Naive thymus-derived CD4-positive, alpha-beta T cell (primary cell): ENCODE measurements around the gene RMDN3. TPM values are rescaled to one million over a fixed set of nuclear protein-coding genes. Genes with fewer than 3 reads are reported as not detected.

Source experiments
- ATAC-seq: fragments of 150-1000 bp; cut with Tn5 transposase; 2 replicates; pipeline ENCODE4 v1.10.0; 2021; ENCODE audit warnings: mild to moderate bottlenecking, moderate library complexity
- CTCF ChIA-PET: fragments of 350-600 bp; sonication (Branson Sonifier 250); formaldehyde crosslinking; loops from one replicate; lab custom pipeline; 2021; ENCODE audit warnings: antibody characterized with exemption; lab: Charles Lee
- POLR2A ChIA-PET: fragments of 350-600 bp; sonication (Branson Sonifier 250); formaldehyde crosslinking; loops from one replicate; lab custom pipeline; 2021; ENCODE audit warnings: antibody characterized with exemption, inconsistent platforms; lab: Charles Lee
- DNase-seq, 9 donors: peaks; one replicate each; pipeline versions ENCODE4 v3.0.0 to v3.0.0-alpha.2; 2020 to 2022; ENCODE audit warnings: mixed read lengths in 1 of 9
- H3K27ac ChIP-seq: one replicate; pipeline ENCODE4 v1.7.0; 2013; ENCODE audit warnings: mild to moderate bottlenecking, low read depth, low read length, moderate library complexity
- H3K27me3 ChIP-seq, 2 donors: one replicate each; pipeline ENCODE4 v1.7.0; 2013; ENCODE audit warnings: low read length in 2 of 2, mild to moderate bottlenecking in 2 of 2, moderate library complexity in 2 of 2; ENCODE audit not compliant: control insufficient read depth in 2 of 2, insufficient read depth in 2 of 2
- H3K36me3 ChIP-seq, 3 experiments: 1 replicate in 2 of 3; 2 replicates in 1 of 3; pipeline ENCODE4 v1.7.0; 2013; ENCODE audit warnings: low read length in 3 of 3, mild to moderate bottlenecking in 3 of 3, moderate library complexity in 1 of 3; ENCODE audit not compliant: insufficient read depth in 3 of 3, control insufficient read depth in 2 of 3
- H3K4me1 ChIP-seq, 2 donors: one replicate each; pipeline ENCODE4 v1.7.0; 2013; ENCODE audit warnings: low read length in 2 of 2, mild to moderate bottlenecking in 2 of 2, moderate library complexity in 1 of 2; ENCODE audit not compliant: control insufficient read depth in 2 of 2, insufficient read depth in 2 of 2
- H3K4me3 ChIP-seq: 2 replicates; pipeline ENCODE4 v1.7.0; 2013; ENCODE audit warnings: mild to moderate bottlenecking, low read length
- H3K9me3 ChIP-seq, 3 experiments: 1 replicate in 2 of 3; 2 replicates in 1 of 3; pipeline ENCODE4 v1.7.0; 2013; ENCODE audit warnings: low read length in 3 of 3; ENCODE audit not compliant: control insufficient read depth in 2 of 3
- H3K27ac Mint-ChIP-seq, 9 donors: one replicate each; pipeline ENCODE4 v1.8.0; 2020 to 2022; ENCODE audit warnings: mixed read lengths in 9 of 9, mild to moderate bottlenecking in 8 of 9, moderate library complexity in 5 of 9, inconsistent platforms in 2 of 9
- H3K27me3 Mint-ChIP-seq, 5 donors: one replicate each; pipeline ENCODE4 v1.8.0; 2021 to 2022; ENCODE audit warnings: mixed read lengths in 5 of 5, mild to moderate bottlenecking in 1 of 5
- H3K36me3 Mint-ChIP-seq, 5 donors: one replicate each; pipeline ENCODE4 v1.8.0; 2020 to 2022; ENCODE audit warnings: mixed read lengths in 5 of 5, mild to moderate bottlenecking in 3 of 5, inconsistent platforms in 1 of 5
- H3K4me1 Mint-ChIP-seq, 7 donors: one replicate each; pipeline ENCODE4 v1.8.0; 2020 to 2022; ENCODE audit warnings: mixed read lengths in 7 of 7, mild to moderate bottlenecking in 3 of 7, inconsistent platforms in 1 of 7
- H3K4me3 Mint-ChIP-seq, 10 donors: one replicate each; pipeline ENCODE4 v1.8.0; 2020 to 2022; ENCODE audit warnings: mild to moderate bottlenecking in 10 of 10, mixed read lengths in 10 of 10, moderate library complexity in 6 of 10, inconsistent platforms in 2 of 10
- H3K9me3 Mint-ChIP-seq, 11 donors: one replicate each; pipeline ENCODE4 v1.8.0; 2020 to 2022; ENCODE audit warnings: mixed read lengths in 11 of 11, mild to moderate bottlenecking in 4 of 11, inconsistent platforms in 1 of 11, moderate library complexity in 1 of 11
- intact Hi-C, 2 donors: fragments of 100-400 bp; cut with micrococcal nuclease; formaldehyde crosslinking; loops; one replicate each; pipeline ENCODE4 v1.15.1; 2023
- polyA plus RNA-seq, 2 donors: library from polyadenylated mRNA; unstranded; fragments of 300-500 nt; fragmentation: Illumina TruSeq; gene quantifications; one replicate each; pipeline ENCODE4 v1.2.3, GENCODE V29; 2021
- total RNA-seq, 6 experiments: library from RNA in 5 of 6; stranded (reverse) in 5 of 6; gene quantifications; 1 replicate in 5 of 6; 2 replicates in 1 of 6; pipeline ENCODE4 v1.2.3 and lab custom pipeline; 2021 to 2026

Gene RMDN3
- total and polyA plus RNA-seq, 7 experiments from 2014 or later: 15.7 to 44.0 (median 21.6) TPM

GRCh38 chr15:40770147-40770721 lies 15.2 kb upstream of the RMDN3 start:
- Histone ChIP-seq H3K27ac (peak overlapping the region; percentile 59), H3K27me3 (no peaks in the 10 kb centered on the region), H3K4me3 (no peak overlapping the region), H3K4me1 (peaks cover 3 to 20% of the 10 kb centered on the region in 2 donors), H3K9me3 (no peaks in the 10 kb centered on the region), H3K36me3 (peaks cover 0 to 52% (median 8%) of the 10 kb centered on the region in 3 experiments)
- Mint-ChIP-seq H3K36me3 (peaks cover 0 to 16% (median 8%) of the 10 kb centered on the region in 5 donors), H3K27me3 (no peaks in the 10 kb centered on the region), H3K4me1 (peaks cover 22 to 39% (median 28%) of the 10 kb centered on the region in 7 donors), H3K4me3 (peak overlapping the region in 8 of 10 donors; percentile 29 to 73 (median 58)), H3K9me3 (no peaks in the 10 kb centered on the region), H3K27ac (peak overlapping the region; percentile 80 to 93 (median 88))
- no peak for DNase-seq
- CTCF ChIA-PET: interaction anchor here (0.7 to 2.1 kb wide), 3 partner anchors 12 to 26 kb away, joined by 3 to 10 read pairs (median 6); no protein-coding TSS in a partner anchor
- POLR2A ChIA-PET: interaction anchor here (2.7 kb wide), 1 partner anchor 75 kb away, joined by 13 read pairs; the partner anchor contains the start of gene RAD51
- no peak for ATAC-seq
- intact Hi-C loops: no loop called here

GRCh38 chr15:40769274-40770146 lies 14.5 kb upstream of the RMDN3 start, which contains the start of gene C15orf62:
C15orf62 (plus strand) TSS chr15:40769980; CDS start chr15:40770496, 516 bp downstream.
- DNase-seq (peak in 7 of 9 donors; percentile 33 to 71 (median 45)), ATAC-seq (peak; percentile 58)
- ChIA-PET POLR2A (interaction anchor here (1.1 to 2.7 kb wide), 3 partner anchors 12 to 75 kb away, joined by 3 to 13 read pairs (median 4); partner anchors contain the start of genes RAD51 and RMDN3), CTCF (interaction anchor here (0.8 to 1.5 kb wide), 2 partner anchors 13 kb away, joined by 3 to 6 read pairs; no protein-coding TSS in a partner anchor)
- H3K36me3 Mint-ChIP-seq: peaks cover 0 to 11% (median 3%) of the 10 kb centered on the region in 5 donors
- H3K27me3 Mint-ChIP-seq: no peaks in the 10 kb centered on the region
- H3K9me3 Mint-ChIP-seq: no peaks in the 10 kb centered on the region
- peak within 1 kb of the TSS; percentile 59 for H3K27ac ChIP-seq
- H3K4me3 ChIP-seq: no peak within 1 kb of the TSS
- intact Hi-C loops: loop anchor here (2.0 to 5.0 kb wide), 2 partner anchors 15 to 177 kb away; partner anchors contain the start of genes KNL1 (in 1 of the 2) and RMDN3 (in 1 of the 2)
- peaks cover 10 to 27% of the 10 kb centered on the region in 2 donors for H3K4me1 ChIP-seq
- H3K27ac Mint-ChIP-seq: peak within 1 kb of the TSS; percentile 80 to 93 (median 88)
- H3K36me3 ChIP-seq: peaks cover 0 to 45% (median 2%) of the 10 kb centered on the region in 3 experiments
- H3K9me3 ChIP-seq: no peaks in the 10 kb centered on the region
- peak within 1 kb of the TSS; percentile 42 to 73 (median 62) for H3K4me3 Mint-ChIP-seq
- H3K4me1 Mint-ChIP-seq: peaks cover 24 to 46% (median 36%) of the 10 kb centered on the region in 7 donors
- H3K27me3 ChIP-seq: no peaks in the 10 kb centered on the region

GRCh38 chr15:40768521-40769273 lies 13.6 kb upstream of the RMDN3 start:
- Histone ChIP-seq H3K27ac (peak overlapping the region; percentile 59), H3K9me3 (no peaks in the 10 kb centered on the region), H3K4me1 (peaks cover 11 to 29% of the 10 kb centered on the region in 2 donors), H3K4me3 (no peak overlapping the region), H3K36me3 (peaks cover 0 to 40% (median 0%) of the 10 kb centered on the region in 3 experiments), H3K27me3 (no peaks in the 10 kb centered on the region)
- ATAC-seq (no peak), DNase-seq (no peak)
- CTCF ChIA-PET: interaction anchor here (1.5 kb wide), 1 partner anchor 14 kb away, joined by 6 read pairs; no protein-coding TSS in a partner anchor
- H3K4me1 Mint-ChIP-seq: peaks cover 24 to 48% (median 39%) of the 10 kb centered on the region in 7 donors
- peak overlapping the region in 8 of 10 donors; percentile 23 to 73 (median 58) for H3K4me3 Mint-ChIP-seq
- POLR2A ChIA-PET: interaction anchor here (1.1 to 2.7 kb wide), 3 partner anchors 11 to 74 kb away, joined by 3 to 13 read pairs (median 4); partner anchors contain the start of genes RAD51 and RMDN3
- intact Hi-C loops: loop anchor here (2.0 to 5.0 kb wide), 2 partner anchors 14 to 176 kb away; partner anchors contain the start of genes KNL1 (in 1 of the 2) and RMDN3 (in 1 of the 2)
- H3K9me3 Mint-ChIP-seq: no peaks in the 10 kb centered on the region
- peaks cover 0 to 7% (median 0%) of the 10 kb centered on the region in 5 donors for H3K36me3 Mint-ChIP-seq
- H3K27ac Mint-ChIP-seq: peak overlapping the region; percentile 68 to 93 (median 87)
- no peaks in the 10 kb centered on the region for H3K27me3 Mint-ChIP-seq

GRCh38 chr15:40767838-40768500 lies 12.9 kb upstream of the RMDN3 start:
- peaks cover 0 to 33% (median 0%) of the 10 kb centered on the region in 3 experiments for H3K36me3 ChIP-seq
- DNase-seq (no peak), ATAC-seq (no peak)
- peak overlapping the region; percentile 59 for H3K27ac ChIP-seq
- Mint-ChIP-seq H3K9me3 (no peaks in the 10 kb centered on the region), H3K4me3 (peak overlapping the region in 1 of 10 donors; percentile 39), H3K36me3 (peaks cover 0 to 3% (median 0%) of the 10 kb centered on the region in 5 donors), H3K27me3 (no peaks in the 10 kb centered on the region), H3K27ac (peak overlapping the region in 6 of 9 donors; percentile 50 to 92 (median 72)), H3K4me1 (peaks cover 24 to 51% (median 46%) of the 10 kb centered on the region in 7 donors)
- H3K9me3 ChIP-seq: no peaks in the 10 kb centered on the region
- CTCF ChIA-PET: no interaction called here
- intact Hi-C loops: loop anchor here (2.0 to 5.0 kb wide), 2 partner anchors 13 to 176 kb away; partner anchors contain the start of genes KNL1 (in 1 of the 2) and RMDN3 (in 1 of the 2)
- no peak overlapping the region for H3K4me3 ChIP-seq
- H3K27me3 ChIP-seq: no peaks in the 10 kb centered on the region
- peaks cover 17 to 29% of the 10 kb centered on the region in 2 donors for H3K4me1 ChIP-seq
- POLR2A ChIA-PET: no interaction called here

- DNase-seq (no peak), ATAC-seq (no peak)
- Mint-ChIP-seq H3K36me3 (peaks cover 0 to 3% (median 0%) of the 10 kb centered on the region in 5 donors), H3K9me3 (no peaks in the 10 kb centered on the region), H3K27ac (peak overlapping the region in 2 of 9 donors; percentile 48 to 59), H3K4me3 (no peak overlapping the region), H3K4me1 (peaks cover 24 to 55% (median 49%) of the 10 kb centered on the region in 7 donors), H3K27me3 (no peaks in the 10 kb centered on the region)
- Histone ChIP-seq H3K9me3 (no peaks in the 10 kb centered on the region), H3K27me3 (no peaks in the 10 kb centered on the region), H3K36me3 (peaks cover 0 to 27% (median 0%) of the 10 kb centered on the region in 3 experiments), H3K27ac (no peak overlapping the region), H3K4me3 (no peak overlapping the region), H3K4me1 (peaks cover 17 to 29% of the 10 kb centered on the region in 2 donors)
- ChIA-PET POLR2A (interaction anchor here (1.2 kb wide), 1 partner anchor 73 kb away, joined by 3 read pairs; no protein-coding TSS in a partner anchor), CTCF (no interaction called here)
- intact Hi-C loops: loop anchor here in 1 of 2 donors (5.0 kb wide), 1 partner anchor 175 kb away; the partner anchor contains the start of gene KNL1
Measured at GRCh38 chr15:40766906-40767837, 12.1 kb upstream of the RMDN3 start.
